CD4-positive, alpha-beta T cell treated with Interleukin-1 beta for 1 hour (primary cell): Measurements from ENCODE around the gene SEC14L5.
"Not testable (repeated sequence)": the region's sequence is repeated elsewhere in the genome, so short reads cannot be mapped to it uniquely, and the experiment has no call there.

Experiments
- DNase-seq, 2 donors: peaks; one replicate each; pipeline ENCODE4 v3.0.0-alpha.2; 2020 to 2022

The SEC14L5 gene

DNA sequence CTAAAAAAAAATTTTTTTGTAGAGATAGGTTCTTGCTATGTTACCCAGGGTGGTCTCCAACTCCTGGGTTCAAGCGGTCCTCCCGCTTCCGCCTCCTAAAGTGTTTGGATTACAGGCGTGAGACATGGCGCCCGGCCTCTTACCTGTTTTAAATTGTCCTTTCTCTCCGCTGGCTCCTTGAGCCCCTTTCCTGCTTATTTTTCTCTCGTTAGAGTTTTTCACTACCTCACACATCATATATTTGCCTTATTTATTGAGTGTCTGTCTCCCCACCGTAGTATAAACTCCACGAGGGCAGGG, 760 bp upstream of the SEC14L5 start:
- DNase-seq = no peak

DNA sequence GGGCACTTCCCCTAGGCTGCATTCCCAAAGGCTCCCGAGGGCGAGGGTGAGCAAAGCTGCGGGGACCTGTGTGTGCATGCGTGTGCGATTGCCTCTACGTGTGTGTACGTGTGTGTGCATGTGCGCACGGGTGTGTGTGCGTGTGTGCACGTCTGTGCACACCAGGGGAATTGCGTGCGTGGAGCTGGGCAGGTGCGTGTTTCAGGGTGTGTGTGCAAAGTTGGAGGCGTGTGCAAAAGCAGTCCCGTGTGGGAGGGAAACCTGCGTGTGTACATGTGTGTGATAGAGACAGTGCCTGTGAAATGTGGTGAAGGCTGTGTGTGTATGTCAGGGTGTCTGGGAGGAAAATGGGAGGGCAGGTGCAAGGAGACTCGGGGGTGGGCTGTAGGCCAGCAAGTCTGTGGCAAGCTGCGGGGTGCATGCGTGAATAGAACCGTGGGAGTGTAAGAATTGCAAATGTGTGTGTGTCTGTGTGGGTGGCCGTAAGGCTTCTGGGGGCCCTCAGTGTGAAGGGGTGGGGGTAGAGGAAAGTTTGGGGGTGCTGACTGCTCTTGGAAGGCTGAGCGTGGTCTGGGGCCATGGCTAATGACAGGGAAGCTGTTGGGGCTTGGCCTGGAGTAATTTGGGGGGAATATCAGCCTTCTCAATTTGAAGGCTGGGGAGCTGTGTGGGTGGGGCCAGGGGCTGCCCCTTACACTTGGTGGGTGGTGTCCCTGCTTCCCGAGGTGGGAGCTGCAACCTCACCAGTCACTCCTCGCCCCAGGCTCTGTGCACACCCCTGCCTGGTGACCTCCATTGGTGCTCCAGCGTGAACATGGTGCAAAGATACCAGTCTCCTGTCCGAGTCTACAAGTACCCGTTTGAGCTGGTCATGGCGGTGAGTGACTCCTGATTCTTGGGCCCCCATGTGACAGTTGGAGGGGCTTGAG, 644 bp downstream of the SEC14L5 start:
- DNase-seq = no peak

DNA sequence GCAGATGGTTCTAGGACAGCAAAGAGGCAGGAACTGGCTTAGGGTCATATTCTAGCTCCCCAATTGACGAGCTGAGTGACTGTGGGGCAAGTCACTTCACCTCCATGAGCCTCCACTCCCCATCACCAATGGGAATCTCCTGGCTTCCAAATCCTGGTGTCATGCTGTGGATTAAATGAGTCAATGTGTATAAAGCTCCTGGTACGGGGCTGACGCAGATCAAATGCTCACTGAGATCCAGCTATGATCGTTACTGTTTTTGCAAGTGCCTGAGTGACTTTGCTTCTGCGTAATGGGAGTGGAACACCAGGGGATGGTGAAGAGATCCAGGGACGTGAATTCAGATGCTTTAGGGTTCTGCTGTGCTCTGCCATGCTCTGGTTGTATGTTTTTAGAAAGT, 2.4 kb downstream of the SEC14L5 start:
- DNase-seq = no peak

DNA sequence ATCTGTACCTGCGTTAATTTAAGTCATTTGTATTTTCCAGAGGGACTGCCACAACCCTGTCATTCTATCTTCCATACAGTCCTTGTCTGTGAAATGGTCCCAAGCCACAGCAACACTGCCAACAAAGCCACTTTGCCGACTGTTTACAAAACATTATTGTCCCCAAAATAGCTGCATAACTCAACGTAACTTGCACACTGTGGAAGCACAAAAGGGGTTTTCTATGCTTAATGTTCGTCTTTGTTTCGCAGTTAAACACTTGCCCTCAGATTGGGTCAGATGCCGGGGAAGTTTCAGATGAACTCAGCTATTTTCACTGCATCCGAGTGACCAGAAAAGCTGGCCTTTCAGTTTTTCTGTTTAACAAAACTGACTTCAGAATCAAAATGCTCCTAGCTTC, 4.6 kb downstream of the SEC14L5 start:
- DNase-seq = no peak

DNA sequence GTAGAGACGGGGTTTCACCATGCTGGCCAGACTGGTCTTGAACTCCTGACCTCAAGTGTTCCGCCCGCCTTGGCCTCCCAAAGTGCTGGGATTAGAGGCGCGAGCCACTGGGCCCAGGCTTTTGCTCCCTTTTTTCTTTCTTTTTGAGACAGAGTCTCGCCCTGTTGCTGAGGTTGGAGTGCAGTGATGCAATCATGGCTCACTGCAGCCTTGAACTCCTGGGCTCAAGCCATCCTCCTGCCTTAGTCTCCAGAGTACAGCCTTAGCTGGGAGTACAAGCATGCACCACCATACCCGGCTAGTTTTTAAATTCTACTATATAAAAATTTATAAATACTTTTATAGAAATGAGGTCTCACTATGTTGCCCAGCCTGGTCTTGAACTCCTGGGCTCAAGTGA, 5.4 kb downstream of the SEC14L5 start:
- DNase-seq = not testable (repeated sequence)

DNA sequence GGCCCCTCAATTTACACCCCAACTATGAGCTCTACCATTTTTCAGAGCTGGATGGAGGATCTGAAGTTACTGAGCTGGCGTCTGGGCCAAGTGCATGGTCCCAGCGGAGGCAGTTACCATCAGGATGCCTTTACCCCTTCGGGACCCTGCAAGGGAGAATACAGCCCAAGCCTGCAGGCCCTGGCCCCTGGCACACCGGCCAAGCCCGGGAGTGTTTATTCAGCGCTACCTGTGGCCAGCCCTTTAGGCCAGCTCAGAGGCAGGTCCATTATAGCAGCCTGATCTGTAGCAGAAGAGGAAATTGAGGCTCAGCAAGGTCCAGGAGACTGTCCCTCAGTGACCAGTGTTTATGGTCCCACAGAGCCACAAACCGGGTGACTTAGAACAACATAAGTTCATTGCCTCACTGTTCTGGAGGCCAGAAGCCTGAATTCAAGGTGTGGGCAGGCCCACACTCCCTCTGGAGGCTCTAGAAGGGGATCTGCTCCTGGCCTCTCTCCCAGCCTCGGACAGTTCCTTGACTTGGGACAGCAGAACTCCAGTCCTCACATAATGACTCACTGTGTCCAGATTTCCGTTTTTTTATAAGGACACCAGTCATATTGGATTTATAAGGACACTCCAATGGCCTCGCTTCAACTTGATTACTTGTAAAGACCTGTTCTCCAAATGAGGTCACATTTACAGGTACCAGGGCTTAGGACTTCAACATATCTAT, 8.8 kb downstream of the SEC14L5 start:
- DNase-seq = no peak

DNA sequence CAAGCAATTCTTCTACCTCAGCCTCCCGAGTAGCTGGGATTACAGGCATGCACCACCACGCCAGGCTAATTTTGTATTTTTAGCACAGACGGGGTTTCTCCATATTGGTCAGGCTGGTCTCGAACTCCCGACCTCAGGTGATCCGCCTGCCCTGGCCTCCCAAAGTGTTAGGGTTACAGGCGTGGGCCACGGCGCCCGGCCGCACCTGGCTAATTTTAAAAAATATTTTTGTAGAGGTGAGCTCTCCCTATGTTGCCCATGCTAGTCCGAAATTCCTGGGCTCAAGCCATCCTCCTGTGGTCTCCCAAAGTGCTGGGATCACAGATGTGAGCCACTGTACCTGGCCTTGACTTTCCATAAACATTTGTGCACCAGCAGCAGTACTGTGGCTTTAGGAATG, 10.1 kb downstream of the SEC14L5 start:
- DNase-seq = not testable (repeated sequence)

DNA sequence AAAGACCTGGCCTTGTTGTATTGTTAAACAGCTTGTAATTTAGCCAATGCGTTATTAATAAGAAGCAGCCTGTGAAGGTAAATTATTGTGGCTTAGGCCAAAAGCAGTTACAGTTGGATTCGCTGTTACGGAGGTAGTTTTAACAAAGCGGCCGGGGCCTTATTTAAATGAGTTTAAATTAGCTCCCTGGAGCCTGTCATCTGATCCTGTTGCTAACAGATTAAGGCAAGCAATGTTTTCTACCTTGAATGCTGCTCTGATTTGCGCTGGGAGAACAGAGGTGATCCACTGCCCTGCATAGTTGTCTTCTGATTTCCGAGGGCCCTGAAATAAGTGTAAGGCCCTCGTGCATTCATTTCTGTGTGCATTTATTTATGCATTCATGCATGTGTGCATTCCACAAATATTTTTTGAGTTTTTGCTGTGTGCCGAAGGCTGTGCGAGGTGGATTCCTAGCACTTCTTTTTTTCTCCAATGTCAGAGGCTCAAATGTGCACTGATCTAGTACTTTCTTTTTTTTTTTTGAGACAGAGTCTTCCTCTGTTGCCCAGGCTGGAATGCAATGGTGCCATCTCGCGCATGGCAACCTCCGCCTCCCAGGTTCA, 10.9 kb downstream of the SEC14L5 start:
- DNase-seq = no peak

DNA sequence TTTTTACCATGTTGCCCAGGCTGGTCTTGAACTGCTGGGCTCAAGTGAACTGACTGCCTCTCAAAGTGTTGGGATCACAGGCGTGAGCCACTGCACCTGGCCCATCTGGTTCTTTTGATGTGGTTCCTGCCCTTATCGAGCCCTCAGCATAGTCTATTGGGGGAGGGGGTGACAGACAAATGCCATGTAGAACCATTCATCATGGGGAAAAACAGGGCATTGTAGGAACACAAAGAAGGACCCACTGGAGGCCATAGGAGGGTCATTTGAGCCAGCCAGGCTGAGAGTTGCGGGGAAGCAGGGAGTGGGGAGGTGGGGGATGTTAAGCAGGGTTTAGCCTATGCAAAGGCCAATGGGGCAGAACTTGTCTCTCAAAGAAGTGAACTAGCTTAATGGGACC, 11.9 kb downstream of the SEC14L5 start:
- no peak for DNase-seq

DNA sequence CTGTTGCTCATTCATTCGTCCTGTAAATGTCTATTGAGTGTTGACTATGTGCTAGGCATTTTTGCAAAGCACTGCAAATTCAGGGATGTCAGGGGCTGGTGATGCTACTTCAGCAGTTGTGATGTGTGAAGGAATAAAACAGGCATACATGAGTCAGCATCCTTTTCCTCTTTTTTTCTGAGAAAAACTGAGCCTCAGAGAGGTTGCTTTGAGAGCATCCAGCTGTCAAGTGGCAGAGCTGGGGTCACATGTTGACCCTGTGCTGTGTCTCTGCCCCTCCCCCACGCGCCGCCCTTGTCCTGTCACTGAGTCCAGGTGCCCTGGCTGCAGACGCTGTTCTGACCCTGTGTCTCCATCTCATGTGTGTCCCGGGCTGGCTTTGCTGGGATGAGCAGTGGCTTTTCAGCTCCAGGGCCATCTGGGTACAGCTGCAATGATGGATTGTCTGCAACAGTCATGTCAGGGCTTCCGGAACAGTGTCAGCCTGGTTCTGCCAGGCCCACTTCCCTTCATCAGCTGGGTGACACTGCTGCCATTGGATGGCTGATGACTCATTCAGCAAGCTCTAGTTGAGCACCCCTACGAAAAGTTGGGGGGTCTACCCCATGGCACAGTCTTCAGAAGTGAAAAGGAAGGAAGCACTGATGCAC, 14.9 kb downstream of the SEC14L5 start:
- DNase-seq = no peak

DNA sequence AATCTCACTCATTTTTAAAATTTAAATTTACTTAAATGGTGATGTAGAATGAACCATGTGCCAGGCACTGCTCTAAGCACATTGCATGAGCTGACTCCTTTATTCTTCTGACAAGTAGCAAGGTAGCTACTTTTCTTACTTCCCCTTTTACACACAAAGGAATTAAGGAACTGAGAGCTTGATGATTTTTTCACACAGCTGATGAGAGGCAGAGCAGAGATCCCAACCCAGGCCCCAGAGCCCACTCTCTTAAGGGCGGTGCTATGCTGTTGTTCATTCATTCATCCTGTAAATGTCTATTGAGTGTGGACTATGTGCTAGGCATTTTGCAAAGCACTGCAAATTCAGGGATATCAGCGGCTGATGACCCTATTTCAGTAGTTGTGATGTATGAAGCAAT, 17.9 kb downstream of the SEC14L5 start:
- DNase-seq = no peak

DNA sequence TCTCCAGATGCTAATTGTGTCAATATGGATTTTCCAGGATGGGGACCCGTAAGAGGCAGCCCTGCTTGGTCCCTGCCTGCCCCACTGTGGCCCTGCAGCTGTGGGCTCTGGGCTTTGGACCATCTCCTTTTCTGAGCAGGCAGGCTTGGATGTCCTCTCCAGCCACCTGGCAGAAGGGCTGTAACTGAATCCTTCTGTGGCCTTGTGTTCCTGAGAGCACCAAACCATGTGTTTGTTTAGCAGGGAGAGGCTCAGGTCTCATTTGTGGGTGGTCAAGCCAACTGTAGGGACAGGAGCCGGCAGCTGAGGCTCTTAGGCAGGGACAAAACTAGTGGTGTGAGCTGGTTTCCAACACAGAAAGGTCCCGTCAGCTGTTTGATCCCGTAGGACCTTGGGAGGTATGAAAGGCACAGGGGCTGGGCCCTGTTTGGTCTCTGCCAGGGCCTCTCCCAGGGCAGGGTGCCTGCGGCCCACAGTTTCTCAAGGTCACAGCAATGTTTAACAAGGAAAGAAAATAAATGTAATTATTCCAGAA, 18.5 kb downstream of the SEC14L5 start:
- DNase-seq = no peak

DNA sequence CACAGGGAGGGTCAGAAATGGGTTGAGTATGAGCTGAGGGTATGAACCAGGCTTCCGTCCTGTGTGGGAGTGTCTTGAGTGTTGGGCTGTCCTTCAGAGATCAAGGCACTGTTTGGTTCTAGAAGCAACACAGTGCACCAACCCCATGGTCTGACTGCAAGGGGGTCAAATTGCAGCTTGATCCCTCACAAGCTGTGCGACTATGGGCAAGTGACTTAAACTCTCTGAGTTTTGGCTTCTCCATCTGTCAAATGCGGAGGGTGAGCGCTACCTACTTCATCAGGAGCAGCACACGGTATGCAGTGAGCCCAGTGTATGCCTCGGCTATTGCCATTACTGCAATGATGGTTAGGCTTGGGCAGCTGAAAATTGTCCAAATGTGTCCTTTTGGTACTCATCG, 21.0 kb downstream of the SEC14L5 start:
- no peak for DNase-seq

DNA sequence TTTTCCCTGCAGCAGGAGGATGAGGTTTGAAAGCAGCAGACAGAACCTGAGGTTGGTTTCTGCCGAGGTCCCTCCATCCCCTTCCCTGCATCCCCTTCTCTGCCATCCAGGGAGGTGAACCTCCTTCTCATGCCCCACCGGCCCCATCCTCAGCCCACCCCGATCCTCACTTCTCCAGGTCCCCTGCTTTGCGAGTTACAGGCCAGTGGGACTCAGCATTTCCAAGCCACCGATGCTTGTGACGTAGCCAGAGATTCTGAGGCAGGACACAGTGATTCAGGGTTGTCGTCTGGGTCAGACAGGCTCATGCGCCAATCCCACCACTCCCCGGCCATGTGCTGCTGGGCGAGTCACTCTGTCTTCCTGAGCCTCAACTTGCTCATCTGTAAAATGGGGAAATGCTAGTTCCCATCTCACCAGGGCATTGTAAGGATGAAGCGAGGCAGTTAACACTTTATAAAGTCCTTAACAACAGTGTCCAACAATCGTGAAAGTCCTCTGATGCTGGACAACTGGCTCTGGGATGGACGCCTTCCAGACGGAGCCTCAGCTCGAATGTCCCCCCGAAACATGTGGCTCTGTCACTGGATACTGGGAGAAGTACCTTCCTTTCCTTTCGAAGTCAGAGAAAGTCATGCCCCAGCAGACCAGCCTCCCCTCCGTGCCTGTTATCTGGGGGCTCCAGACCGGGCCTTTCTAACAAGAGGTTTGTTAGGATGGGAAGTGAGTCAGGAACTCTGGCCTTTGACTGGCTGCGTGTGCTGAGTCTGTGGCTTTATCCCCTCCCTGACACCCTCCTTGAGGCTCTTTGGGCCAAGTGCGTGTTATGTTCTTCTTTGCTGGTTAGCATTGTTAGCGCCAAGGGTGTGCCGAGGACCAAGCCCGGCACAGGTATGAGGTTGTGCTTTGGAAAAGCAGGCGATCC, 21.9 kb downstream of the SEC14L5 start:
- no peak for DNase-seq

DNA sequence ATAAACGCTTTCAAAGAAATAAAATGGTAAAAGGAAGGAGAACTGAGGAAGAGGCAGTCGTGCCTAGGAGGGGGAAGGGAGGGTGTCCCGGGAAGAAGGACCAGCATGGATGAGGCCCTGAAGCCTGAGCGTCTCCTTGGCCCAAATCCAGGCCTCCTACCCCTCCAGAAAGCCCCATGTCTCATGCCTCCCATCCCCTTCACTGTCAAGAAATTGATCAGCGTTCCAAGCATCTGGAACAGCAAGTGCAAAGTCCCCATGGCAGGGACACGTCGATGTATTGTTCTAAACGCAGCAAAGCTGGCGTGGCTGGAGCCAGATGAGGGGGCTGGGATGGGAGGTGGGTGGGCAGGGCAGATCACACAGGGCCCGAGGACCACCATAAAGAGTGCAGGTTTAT, 22.6 kb downstream of the SEC14L5 start:
- DNase-seq = no peak

DNA sequence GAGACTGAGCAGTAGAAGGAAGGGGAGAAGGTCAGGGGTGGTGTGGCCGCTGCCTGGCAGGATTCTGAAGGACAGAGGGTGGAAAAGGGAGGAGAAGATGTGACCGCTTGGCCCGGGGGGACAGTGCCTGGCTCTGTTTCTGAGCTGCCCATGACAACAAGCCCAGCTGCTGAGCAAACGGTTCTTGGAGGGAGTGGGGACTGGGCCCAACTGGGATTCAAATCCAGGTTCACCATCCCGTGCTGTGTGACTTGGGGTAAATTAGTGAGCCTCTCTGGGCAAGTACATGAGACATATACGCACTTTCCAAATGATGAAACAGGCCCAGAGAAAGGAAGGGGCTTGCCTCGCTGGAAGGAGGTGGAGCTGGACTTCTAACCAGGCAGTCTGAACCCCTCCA, 23.3 kb downstream of the SEC14L5 start:
- DNase-seq = no peak

DNA sequence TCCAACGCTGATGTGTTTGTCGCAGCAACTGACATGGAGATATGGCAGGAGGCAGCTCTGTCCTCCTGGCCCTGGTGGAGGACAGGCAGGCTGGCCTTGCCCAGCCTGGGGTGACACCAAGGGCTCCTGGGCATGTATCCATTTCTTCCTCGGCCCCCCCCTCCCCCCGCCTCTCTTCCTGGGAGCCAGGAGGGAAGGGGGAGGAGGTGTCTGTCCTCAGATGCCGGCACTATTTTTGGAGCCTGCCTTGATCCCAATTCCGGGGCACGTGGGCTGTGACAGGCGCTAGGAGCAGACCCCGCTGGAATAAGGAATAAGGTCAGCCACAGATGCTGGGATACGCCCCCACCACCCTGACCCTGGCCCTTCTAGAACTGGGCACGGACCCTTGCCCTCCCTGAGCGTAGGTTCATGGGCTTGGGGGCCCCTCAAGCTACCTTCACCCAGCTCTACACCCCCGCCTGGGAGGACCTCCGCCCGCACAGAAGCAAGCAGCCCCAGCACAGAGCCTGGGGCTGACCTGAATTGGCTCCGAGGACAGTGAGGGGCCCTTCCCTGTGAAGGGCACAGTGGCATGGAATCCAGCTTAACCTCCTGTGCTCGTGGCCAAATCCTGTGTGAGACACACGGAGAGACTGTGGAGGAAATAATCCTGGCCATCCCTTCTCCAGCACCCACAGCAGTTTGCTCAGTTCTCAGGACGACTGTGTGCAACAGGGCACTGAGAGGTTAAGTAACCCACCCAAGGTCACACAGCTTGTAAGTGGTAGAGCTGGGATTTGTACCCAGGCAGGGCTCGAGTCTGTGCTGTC, 24.1 kb downstream of the SEC14L5 start:
- no peak for DNase-seq

DNA sequence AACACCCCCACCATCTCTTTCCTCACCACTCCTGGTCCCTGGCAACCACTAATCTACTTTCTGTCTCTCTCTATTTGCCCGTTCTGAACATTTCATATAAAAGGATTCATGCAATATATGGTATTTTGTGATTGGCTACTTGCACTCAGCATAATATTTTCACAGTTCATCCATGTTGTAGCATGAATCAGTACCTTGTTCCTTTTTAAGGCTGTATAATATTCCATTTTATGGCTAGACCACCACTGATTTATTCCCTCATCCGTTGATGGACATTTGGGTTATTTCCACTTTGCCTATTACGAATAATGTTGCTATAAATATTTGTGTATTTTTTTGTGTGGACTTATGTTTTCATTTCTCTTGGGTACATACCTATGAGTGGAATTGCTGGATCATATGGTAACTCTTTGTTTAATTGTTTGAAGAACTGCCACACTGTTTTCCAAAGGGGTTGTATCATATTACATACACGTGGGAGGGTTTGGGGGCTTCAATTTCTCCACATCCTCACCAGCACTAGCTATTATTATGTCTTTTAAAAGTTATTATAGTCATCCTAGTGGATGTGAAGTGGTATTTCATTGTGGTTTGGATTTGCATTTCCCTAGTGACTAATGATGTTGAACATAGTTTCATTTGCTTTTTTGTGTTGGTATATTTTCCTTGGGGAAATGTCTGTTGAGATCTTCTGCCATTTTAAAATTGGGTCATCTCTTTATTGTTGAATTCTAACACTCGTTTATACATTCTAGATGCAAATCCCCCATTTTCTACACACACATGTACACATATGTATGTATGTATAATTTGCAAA, 26.3 kb downstream of the SEC14L5 start:
- no peak for DNase-seq

DNA sequence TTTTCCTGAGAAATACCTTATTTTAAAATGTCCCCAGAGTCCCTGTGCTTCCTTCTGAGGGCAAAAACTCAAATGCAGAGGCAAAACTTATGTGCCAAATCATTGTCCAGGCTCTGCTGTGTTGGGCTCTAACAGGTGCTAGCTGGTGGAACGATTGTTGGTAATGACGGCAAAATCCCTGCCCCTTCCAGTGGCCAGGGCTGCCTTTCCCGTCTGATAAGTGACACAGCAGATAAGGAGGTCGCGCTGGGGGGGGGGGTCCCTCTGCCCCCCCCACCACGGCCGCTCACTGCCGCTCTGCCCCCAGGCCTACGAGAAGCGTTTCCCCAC, 29.1 kb downstream of the SEC14L5 start:
- DNase-seq = no peak

DNA sequence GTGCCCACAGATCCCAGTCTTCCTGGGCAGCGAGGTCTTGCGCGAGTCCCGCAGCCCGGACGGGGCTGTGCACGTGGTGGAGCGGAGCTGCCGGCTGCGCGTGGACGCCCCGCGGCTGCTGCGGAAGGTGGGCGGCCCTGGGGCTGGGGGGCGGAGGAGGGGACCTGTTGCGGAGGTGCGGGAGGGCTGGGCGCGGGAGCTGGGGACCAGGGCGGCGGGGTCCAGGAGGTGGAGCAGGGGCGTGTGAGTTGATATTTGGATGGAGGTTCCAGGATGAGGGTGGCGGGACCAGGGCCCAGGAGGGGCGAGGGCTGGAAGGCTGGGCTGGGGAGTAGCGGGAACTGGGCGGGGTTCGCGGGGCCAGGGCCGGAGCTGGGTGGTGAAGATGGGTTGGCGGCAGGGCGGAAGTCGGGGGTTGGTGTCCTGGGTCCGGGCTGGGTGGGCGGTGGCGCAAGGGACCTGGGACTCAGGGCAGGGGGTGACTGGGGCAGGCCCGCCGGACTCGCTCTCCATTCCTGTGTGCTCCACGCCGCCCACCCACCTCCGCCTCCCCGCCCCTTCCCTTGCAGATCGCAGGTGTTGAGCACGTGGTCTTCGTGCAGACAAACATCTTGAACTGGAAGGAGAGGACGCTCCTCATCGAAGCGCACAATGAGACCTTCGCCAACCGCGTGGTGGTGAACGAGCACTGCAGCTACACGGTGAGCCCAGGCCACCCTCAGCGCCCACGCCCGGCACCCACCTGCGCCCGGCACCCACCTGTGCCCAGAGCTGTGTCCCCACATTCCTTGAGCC, 29.6 kb downstream of the SEC14L5 start:
- DNase-seq = no peak
